ENCODE results near the gene TECPR2. TPM values are rescaled to one million over a fixed set of nuclear protein-coding genes. Genes with fewer than 3 reads are reported as not detected.

Gene TECPR2
- total RNA-seq, 1 experiment from 2014 or later, result 21.3 TPM

DNA sequence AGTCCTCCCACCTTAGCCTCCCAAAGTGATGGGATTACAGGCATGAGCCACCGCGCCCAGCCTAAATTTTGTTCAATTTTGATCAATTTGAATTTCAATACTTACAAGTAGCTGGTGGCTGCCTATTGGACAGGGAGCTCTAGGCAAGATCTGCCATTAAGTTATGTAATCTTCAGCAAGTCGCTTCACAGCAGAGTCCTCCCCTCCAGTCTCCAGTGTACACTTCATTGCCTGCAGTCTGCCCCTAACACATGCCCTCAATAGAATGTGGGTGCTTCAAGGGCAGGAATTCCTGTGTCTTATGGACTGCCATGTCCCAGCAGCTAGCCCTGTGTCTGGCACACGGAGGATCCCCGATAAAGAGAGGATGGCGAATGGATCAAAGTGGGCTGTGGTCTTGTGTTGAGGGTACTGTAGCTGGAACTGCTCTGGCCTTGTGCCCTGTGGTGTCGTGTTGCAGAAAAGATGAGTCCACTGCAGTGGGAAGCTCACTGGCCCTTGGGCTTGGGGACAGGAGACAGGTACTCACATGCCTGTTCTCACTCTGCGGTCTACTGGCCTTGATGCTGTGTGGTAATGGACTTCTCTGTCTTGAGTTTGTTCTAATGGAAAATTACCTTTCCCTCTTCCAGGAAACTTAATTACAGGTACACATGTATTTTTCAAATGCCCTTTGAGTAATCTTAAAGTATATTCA, 67.6 kb downstream of the TECPR2 start:
- H3K36me3 Mint-ChIP-seq, result peaks cover 34% of the 10 kb centered on the region
- H3K9me3 Mint-ChIP-seq, result peaks cover 10% of the 10 kb centered on the region
- peak overlapping the region; percentile 95 for H3K27ac Mint-ChIP-seq
- H3K27me3 Mint-ChIP-seq (ENCODE audit: low read depth), result no peaks in the 10 kb centered on the region
- no peak overlapping the region for H3K4me3 Mint-ChIP-seq
- no peak for TF ChIP-seq NFE2L1 (CRISPR knock-in tag; IDR thresholded peaks at IDR 0.05)
- no peak for TF ChIP-seq MXD4 (CRISPR knock-in tag; IDR thresholded peaks at IDR 0.05; ENCODE audit: borderline replicate concordance)
- TF ChIP-seq, protein P1, sequence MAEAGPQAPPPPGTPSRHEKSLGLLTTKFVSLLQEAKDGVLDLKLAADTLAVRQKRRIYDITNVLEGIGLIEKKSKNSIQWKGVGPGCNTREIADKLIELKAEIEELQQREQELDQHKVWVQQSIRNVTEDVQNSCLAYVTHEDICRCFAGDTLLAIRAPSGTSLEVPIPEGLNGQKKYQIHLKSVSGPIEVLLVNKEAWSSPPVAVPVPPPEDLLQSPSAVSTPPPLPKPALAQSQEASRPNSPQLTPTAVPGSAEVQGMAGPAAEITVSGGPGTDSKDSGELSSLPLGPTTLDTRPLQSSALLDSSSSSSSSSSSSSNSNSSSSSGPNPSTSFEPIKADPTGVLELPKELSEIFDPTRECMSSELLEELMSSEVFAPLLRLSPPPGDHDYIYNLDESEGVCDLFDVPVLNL (CRISPR knock-in tag; IDR thresholded peaks at IDR 0.05; ENCODE audit: borderline replicate concordance, low read depth), result no peak
- TF ChIP-seq ZBTB21 (CRISPR knock-in tag; IDR thresholded peaks at IDR 0.05; ENCODE audit: borderline replicate concordance), result no peak
- no peak for TF ChIP-seq TEAD1 (CRISPR knock-in tag; IDR thresholded peaks at IDR 0.05)
- no peak for TF ChIP-seq NR1H2 (CRISPR knock-in tag; IDR thresholded peaks at IDR 0.05)
- ATAC-seq (no peak), DNase-seq (ENCODE audit: low spot score) (no peak)
- peaks cover 4% of the 10 kb centered on the region; the same call in 1 of the 2 replicates for H3K4me1 Mint-ChIP-seq
- CTCF ChIA-PET, result interaction anchor here (1.2 kb wide), 1 partner anchor 8 kb away, joined by 3 read pairs; no protein-coding TSS in a partner anchor
- POLR2A ChIA-PET, result interaction anchor here (0.6 kb wide), 1 partner anchor 383 kb away, joined by 4 read pairs; no protein-coding TSS in a partner anchor

DNA sequence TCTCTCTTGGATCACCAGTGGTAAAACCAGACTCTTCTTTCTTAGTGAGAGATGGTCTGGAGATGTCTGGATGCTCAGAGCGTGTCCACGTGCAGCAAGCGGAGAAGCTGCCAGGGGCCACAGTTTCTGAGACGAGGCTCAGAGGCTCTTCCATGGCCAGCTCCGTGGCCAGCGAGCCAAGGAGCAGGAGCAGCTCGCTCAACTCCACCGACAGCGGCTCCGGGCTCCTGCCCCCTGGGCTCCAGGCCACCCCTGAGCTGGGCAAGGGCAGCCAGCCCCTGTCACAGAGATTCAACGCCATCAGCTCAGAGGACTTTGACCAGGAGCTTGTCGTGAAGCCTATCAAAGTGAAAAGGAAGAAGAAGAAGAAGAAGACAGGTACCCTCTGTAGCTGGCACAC, 69.0 kb downstream of the TECPR2 start:
- CTCF ChIA-PET, result interaction anchor here (1.2 kb wide), 1 partner anchor 10 kb away, joined by 3 read pairs; no protein-coding TSS in a partner anchor
- peaks cover 28% of the 10 kb centered on the region for H3K36me3 Mint-ChIP-seq
- TF ChIP-seq, protein P2, sequence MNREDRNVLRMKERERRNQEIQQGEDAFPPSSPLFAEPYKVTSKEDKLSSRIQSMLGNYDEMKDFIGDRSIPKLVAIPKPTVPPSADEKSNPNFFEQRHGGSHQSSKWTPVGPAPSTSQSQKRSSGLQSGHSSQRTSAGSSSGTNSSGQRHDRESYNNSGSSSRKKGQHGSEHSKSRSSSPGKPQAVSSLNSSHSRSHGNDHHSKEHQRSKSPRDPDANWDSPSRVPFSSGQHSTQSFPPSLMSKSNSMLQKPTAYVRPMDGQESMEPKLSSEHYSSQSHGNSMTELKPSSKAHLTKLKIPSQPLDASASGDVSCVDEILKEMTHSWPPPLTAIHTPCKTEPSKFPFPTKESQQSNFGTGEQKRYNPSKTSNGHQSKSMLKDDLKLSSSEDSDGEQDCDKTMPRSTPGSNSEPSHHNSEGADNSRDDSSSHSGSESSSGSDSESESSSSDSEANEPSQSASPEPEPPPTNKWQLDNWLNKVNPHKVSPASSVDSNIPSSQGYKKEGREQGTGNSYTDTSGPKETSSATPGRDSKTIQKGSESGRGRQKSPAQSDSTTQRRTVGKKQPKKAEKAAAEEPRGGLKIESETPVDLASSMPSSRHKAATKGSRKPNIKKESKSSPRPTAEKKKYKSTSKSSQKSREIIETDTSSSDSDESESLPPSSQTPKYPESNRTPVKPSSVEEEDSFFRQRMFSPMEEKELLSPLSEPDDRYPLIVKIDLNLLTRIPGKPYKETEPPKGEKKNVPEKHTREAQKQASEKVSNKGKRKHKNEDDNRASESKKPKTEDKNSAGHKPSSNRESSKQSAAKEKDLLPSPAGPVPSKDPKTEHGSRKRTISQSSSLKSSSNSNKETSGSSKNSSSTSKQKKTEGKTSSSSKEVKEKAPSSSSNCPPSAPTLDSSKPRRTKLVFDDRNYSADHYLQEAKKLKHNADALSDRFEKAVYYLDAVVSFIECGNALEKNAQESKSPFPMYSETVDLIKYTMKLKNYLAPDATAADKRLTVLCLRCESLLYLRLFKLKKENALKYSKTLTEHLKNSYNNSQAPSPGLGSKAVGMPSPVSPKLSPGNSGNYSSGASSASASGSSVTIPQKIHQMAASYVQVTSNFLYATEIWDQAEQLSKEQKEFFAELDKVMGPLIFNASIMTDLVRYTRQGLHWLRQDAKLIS (CRISPR knock-in tag; IDR thresholded peaks at IDR 0.05; ENCODE audit: borderline replicate concordance), result no peak
- no peak for TF ChIP-seq NR2C2 (CRISPR knock-in tag; IDR thresholded peaks at IDR 0.05)
- no peak for TF ChIP-seq ZNF423 (CRISPR knock-in tag; IDR thresholded peaks at IDR 0.05)
- TF ChIP-seq ZNF121 (CRISPR knock-in tag; IDR thresholded peaks at IDR 0.05), result no peak
- TF ChIP-seq, protein P3, sequence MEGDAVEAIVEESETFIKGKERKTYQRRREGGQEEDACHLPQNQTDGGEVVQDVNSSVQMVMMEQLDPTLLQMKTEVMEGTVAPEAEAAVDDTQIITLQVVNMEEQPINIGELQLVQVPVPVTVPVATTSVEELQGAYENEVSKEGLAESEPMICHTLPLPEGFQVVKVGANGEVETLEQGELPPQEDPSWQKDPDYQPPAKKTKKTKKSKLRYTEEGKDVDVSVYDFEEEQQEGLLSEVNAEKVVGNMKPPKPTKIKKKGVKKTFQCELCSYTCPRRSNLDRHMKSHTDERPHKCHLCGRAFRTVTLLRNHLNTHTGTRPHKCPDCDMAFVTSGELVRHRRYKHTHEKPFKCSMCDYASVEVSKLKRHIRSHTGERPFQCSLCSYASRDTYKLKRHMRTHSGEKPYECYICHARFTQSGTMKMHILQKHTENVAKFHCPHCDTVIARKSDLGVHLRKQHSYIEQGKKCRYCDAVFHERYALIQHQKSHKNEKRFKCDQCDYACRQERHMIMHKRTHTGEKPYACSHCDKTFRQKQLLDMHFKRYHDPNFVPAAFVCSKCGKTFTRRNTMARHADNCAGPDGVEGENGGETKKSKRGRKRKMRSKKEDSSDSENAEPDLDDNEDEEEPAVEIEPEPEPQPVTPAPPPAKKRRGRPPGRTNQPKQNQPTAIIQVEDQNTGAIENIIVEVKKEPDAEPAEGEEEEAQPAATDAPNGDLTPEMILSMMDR (IDR thresholded peaks at IDR 0.05), result no peak
- no peak for TF ChIP-seq ZNF263 (CRISPR knock-in tag; IDR thresholded peaks at IDR 0.05; ENCODE audit: low read depth)
- TF ChIP-seq, protein P4, sequence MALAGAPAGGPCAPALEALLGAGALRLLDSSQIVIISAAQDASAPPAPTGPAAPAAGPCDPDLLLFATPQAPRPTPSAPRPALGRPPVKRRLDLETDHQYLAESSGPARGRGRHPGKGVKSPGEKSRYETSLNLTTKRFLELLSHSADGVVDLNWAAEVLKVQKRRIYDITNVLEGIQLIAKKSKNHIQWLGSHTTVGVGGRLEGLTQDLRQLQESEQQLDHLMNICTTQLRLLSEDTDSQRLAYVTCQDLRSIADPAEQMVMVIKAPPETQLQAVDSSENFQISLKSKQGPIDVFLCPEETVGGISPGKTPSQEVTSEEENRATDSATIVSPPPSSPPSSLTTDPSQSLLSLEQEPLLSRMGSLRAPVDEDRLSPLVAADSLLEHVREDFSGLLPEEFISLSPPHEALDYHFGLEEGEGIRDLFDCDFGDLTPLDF (CRISPR knock-in tag; IDR thresholded peaks at IDR 0.05), result no peak
- no peak for TF ChIP-seq NFATC4 (CRISPR knock-in tag; IDR thresholded peaks at IDR 0.05)
- TF ChIP-seq SMAD3 (CRISPR knock-in tag; IDR thresholded peaks at IDR 0.05; ENCODE audit: borderline replicate concordance), result no peak
- TF ChIP-seq, protein P5, sequence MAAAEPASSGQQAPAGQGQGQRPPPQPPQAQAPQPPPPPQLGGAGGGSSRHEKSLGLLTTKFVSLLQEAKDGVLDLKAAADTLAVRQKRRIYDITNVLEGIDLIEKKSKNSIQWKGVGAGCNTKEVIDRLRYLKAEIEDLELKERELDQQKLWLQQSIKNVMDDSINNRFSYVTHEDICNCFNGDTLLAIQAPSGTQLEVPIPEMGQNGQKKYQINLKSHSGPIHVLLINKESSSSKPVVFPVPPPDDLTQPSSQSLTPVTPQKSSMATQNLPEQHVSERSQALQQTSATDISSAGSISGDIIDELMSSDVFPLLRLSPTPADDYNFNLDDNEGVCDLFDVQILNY (CRISPR knock-in tag; IDR thresholded peaks at IDR 0.05), result no peak
- TF ChIP-seq ZNF416 (CRISPR knock-in tag; IDR thresholded peaks at IDR 0.05), result no peak
- peaks cover 4% of the 10 kb centered on the region; the same call in 1 of the 2 replicates for H3K4me1 Mint-ChIP-seq
- no peaks in the 10 kb centered on the region for H3K27me3 Mint-ChIP-seq (ENCODE audit: low read depth)
- DNase-seq (ENCODE audit: low spot score), result no peak
- no peak for ATAC-seq
- no peak overlapping the region for H3K4me3 Mint-ChIP-seq
- 0 out of 2 replicates have a peak overlapping the region, but pooled peaks have one; percentile 76 for H3K27ac Mint-ChIP-seq
- POLR2A ChIA-PET, result no interaction called here
- H3K9me3 Mint-ChIP-seq, result peaks cover 10% of the 10 kb centered on the region
